Sciatic nerve (tissue), 2 donors: ENCODE measurements around the gene LBX2. TPM values are rescaled to one million over a fixed set of nuclear protein-coding genes. Genes with fewer than 3 reads are reported as not detected.
A peak's percentile ranks its signal among the peaks of the same experiment; 100 is the strongest.

Experiments used
- ATAC-seq: fragments of 200-7000 bp; cut with Tn5 transposase; one replicate; pipeline ENCODE4 v1.9.1; 2020; ENCODE audit warnings: mild to moderate bottlenecking, moderate library complexity
- DNase-seq: peaks from one replicate; pipeline ENCODE4 v3.0.0-alpha.2; 2020; ENCODE audit warnings: low spot score
- intact Hi-C: fragments of 100-400 bp; cut with DNase I; formaldehyde crosslinking; loops from one replicate; pipeline ENCODE4 v1.14.2; 2022
- total RNA-seq: library from RNA; stranded (reverse); fragmentation: NEBNext Ultra II Directional; extraction: Animal tissue kit (Norgen Biotek cat#: 25700); gene quantifications from one replicate; pipeline ENCODE4 v1.2.1, GENCODE V29; 2021
- donor health status: DM: no; HTN: no; CAD: no.
- donor health status: DM: no; HTN: no; CAD: no.

The LBX2 gene
- total RNA-seq, 1 donor from 2014 or later: 0.53 TPM

GRCh38 chr2:74528600-74529356 lies 29.4 kb upstream of the LBX2 start:
- no peak for DNase-seq
- intact Hi-C loops: no loop called here
- ATAC-seq: peak; percentile 3

- intact Hi-C loops: no loop called here
- ATAC-seq (no peak), DNase-seq (no peak)
These were observed 28.3 kb upstream of the LBX2 start for GRCh38 chr2:74527741-74528140.

- no peak for DNase-seq
- no peak for ATAC-seq
- intact Hi-C loops: no loop called here
These were observed 27.3 kb upstream of the LBX2 start for GRCh38 chr2:74526649-74527230.

- DNase-seq (no peak), ATAC-seq (no peak)
- intact Hi-C loops: no loop called here
These were observed 26.6 kb upstream of the LBX2 start, which contains the start of gene DQX1 for GRCh38 chr2:74525717-74526648. Gene DQX1 (minus strand): TSS chr2:74526231. CDS start chr2:74525729, 502 bp downstream.

GRCh38 chr2:74524955-74525716 lies 25.7 kb upstream of the LBX2 start:
- intact Hi-C loops: no loop called here
- DNase-seq (no peak), ATAC-seq (no peak)

- intact Hi-C loops: no loop called here
- ATAC-seq: no peak
- DNase-seq: no peak
These were observed 24.6 kb upstream of the LBX2 start for GRCh38 chr2:74524005-74524404.

GRCh38 chr2:74522516-74522915 lies 23.1 kb upstream of the LBX2 start:
- intact Hi-C loops: no loop called here
- ATAC-seq (no peak), DNase-seq (no peak)

GRCh38 chr2:74516650-74517049 lies 17.2 kb upstream of the LBX2 start:
- ATAC-seq (no peak), DNase-seq (no peak)
- intact Hi-C loops: no loop called here

GRCh38 chr2:74515981-74516633 lies 16.7 kb upstream of the LBX2 start:
- ATAC-seq (peak; percentile 72), DNase-seq (peak; percentile 77)
- intact Hi-C loops: no loop called here

GRCh38 chr2:74515271-74515980 lies 16.0 kb upstream of the LBX2 start:
- DNase-seq (no peak), ATAC-seq (no peak)
- intact Hi-C loops: no loop called here

GRCh38 chr2:74514368-74515270 lies 15.2 kb upstream of the LBX2 start, which contains the start of gene TLX2:
Gene TLX2 (plus strand): TSS chr2:74514450. CDS start chr2:74514807, 357 bp downstream.
- DNase-seq: no peak
- intact Hi-C loops: no loop called here
- no peak for ATAC-seq

GRCh38 chr2:74513605-74514367 lies 14.4 kb upstream of the LBX2 start:
- intact Hi-C loops: no loop called here
- DNase-seq: no peak
- no peak for ATAC-seq

GRCh38 chr2:74512744-74513604 lies 13.6 kb upstream of the LBX2 start:
- ATAC-seq (no peak), DNase-seq (no peak)
- intact Hi-C loops: no loop called here

GRCh38 chr2:74511104-74511989 lies 11.9 kb upstream of the LBX2 start:
- intact Hi-C loops: no loop called here
- ATAC-seq (no peak), DNase-seq (no peak)
